ENCODE data around the gene SLC41A1.

The SLC41A1 gene

GRCh38 chr1:205750138-205751035 lies 62.6 kb downstream of the SLC41A1 start, which contains the start of gene NUCKS1:
TSS of gene NUCKS1 (minus strand) at chr1:205750182. CDS start at chr1:205749973, 209 bp downstream.
- peak; percentile 88 to 94 for DNase-seq

- DNase-seq = peak; percentile 61 to 85
Observed at GRCh38 chr1:205749234-205750137, 63.5 kb downstream of the SLC41A1 start.

- DNase-seq = peak in 1 of 2 experiments; percentile 45
Observed at GRCh38 chr1:205748403-205749233, 64.4 kb downstream of the SLC41A1 start.

GRCh38 chr1:205746757-205747412 lies 66.1 kb downstream of the SLC41A1 start:
- no peak for DNase-seq

- no peak for DNase-seq
Observed at GRCh38 chr1:205744403-205744802, 68.6 kb downstream of the SLC41A1 start.

GRCh38 chr1:205743977-205744376 lies 69.0 kb downstream of the SLC41A1 start:
- DNase-seq = no peak

- DNase-seq = no peak
Observed at GRCh38 chr1:205741681-205742080, 71.3 kb downstream of the SLC41A1 start.

- DNase-seq = no peak
Observed at GRCh38 chr1:205739348-205740160, 73.4 kb downstream of the SLC41A1 start.

Measured in SW 1271 (cell line).